ENCODE data around the gene ANAPC1.
"Not testable (repeated sequence)": the region's sequence is repeated elsewhere in the genome, so short reads cannot be mapped to it uniquely, and the experiment has no call there.

DNA sequence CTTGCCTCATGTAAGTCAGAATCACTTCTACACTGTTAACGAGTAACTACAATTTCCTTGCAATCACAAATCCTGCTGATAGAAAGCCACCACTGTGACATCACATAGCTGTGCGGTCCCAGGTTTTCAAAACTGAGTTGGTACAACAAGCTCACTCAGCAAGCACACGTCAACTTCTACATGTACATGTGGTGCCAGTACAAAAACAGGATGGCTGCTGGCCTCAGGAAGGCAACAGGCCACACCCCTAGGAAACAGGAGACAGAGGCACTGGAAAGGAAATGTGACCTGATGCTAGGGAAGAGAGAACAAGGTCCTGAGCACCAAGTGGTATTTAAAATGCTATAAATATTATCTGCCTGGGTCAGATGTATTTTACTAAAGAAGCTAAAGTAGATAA, 107.7 kb downstream of the ANAPC1 start:
- TF ChIP-seq, protein P1, sequence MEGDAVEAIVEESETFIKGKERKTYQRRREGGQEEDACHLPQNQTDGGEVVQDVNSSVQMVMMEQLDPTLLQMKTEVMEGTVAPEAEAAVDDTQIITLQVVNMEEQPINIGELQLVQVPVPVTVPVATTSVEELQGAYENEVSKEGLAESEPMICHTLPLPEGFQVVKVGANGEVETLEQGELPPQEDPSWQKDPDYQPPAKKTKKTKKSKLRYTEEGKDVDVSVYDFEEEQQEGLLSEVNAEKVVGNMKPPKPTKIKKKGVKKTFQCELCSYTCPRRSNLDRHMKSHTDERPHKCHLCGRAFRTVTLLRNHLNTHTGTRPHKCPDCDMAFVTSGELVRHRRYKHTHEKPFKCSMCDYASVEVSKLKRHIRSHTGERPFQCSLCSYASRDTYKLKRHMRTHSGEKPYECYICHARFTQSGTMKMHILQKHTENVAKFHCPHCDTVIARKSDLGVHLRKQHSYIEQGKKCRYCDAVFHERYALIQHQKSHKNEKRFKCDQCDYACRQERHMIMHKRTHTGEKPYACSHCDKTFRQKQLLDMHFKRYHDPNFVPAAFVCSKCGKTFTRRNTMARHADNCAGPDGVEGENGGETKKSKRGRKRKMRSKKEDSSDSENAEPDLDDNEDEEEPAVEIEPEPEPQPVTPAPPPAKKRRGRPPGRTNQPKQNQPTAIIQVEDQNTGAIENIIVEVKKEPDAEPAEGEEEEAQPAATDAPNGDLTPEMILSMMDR (conservative IDR thresholded peaks at IDR 0.05; ENCODE audit: low read depth, low read length): not testable (repeated sequence)
- not testable (repeated sequence) for TF ChIP-seq EZH2phosphoT487 (IDR thresholded peaks at IDR 0.05; ENCODE audit: borderline replicate concordance, low read length); EZH2 (IDR thresholded peaks at IDR 0.05; ENCODE audit: low read length, unreplicated experiment)
